T-helper 2 cell treated with Interferon-gamma antibody and Interleukin-4, amounts not matched to agents 5 μg/mL and 100 μg/mL, for 36 hours (primary cell): Measurements from ENCODE around the gene USP32.
A peak's percentile ranks its signal among the peaks of the same experiment; 100 is the strongest.

ENCODE experiments used
- DNase-seq: peaks from one replicate; pipeline ENCODE4 v3.0.0; 2021; ENCODE audit warnings: low spot score
- H3K27ac Mint-ChIP-seq: one replicate; pipeline ENCODE4 v1.8.0; 2021; ENCODE audit warnings: mild to moderate bottlenecking, mixed read lengths
- H3K27me3 Mint-ChIP-seq: one replicate; pipeline ENCODE4 v1.8.0; 2021; ENCODE audit warnings: low read depth, mixed read lengths
- H3K36me3 Mint-ChIP-seq: one replicate; pipeline ENCODE4 v1.8.0; 2021; ENCODE audit warnings: low read depth, mixed read lengths
- H3K4me1 Mint-ChIP-seq: one replicate; pipeline ENCODE4 v1.8.0; 2021; ENCODE audit warnings: low read depth, mixed read lengths
- H3K4me3 Mint-ChIP-seq: one replicate; pipeline ENCODE4 v1.8.0; 2022; ENCODE audit warnings: mild to moderate bottlenecking, moderate library complexity, mixed read lengths
- H3K9me3 Mint-ChIP-seq: one replicate; pipeline ENCODE4 v1.8.0; 2021; ENCODE audit warnings: mixed read lengths

The USP32 gene

DNA sequence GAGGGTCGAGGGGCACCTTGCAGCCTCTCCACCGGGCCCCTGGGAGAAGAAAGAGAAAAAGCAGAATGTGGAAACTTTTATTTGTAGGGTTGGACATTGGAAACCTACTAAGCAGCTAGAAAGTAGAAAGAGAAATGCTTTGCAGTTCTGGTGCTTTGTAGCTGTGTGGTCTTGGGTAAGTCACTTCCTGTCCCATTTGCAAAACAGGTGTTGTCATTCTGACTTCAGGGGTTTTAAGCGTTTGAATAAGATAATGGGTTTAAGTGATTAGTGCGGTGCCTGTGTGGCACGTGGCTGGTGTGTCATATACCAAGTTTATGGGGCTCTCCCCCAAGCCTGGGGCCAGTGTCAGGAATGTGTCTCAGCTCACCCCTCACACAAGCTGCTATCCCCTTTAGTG lies 240.6 kb downstream of the USP32 start:
- Mint-ChIP-seq H3K4me1 (peaks cover 12% of the 10 kb centered on the region), H3K9me3 (no peaks in the 10 kb centered on the region), H3K4me3 (peak overlapping the region; percentile 40), H3K36me3 (no peaks in the 10 kb centered on the region), H3K27me3 (peaks cover 64% of the 10 kb centered on the region), H3K27ac (no peak overlapping the region)
- no peak for DNase-seq

DNA sequence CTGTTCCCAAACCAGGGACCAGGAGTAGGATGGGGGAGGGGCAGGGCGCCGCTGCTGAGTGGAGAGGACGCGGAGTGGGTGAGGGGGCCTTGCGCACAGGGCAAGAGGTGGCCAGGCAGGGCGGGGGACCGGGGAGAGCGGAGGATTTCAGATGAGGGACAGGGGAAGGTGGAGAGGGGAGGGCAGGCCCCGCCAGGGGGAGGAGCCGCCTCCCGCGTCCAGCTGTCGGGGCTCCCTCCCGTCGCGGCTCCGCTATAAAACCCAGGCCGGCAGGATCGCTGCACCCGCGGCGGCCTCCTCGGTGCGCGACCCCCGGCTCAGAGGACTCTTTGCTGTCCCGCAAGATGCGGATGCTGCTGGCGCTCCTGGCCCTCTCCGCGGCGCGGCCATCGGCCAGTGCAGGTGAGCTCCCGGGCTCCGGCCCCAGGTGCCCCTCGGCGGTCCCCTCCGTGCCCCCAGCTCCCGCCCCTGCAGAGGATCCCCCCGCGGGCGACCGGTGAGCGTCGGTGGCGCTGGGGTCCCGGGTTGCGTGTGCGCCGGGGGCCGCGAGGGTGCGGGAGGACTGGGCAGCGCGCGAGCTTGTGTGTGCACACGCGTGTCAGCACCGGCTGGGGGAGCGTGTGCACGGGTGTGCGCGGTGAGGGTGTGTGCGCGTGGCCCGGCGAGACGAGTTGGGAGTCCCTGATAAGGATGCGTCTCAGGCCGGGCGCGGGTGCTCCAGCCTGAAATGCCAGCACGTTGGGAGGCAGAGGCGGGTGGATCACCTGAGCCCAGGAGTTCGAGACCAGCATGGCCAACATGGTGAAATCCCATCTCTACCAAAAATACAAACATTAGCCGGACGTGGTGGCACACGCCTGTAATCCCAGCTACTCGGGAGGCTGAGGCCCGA lies 242.0 kb downstream of the USP32 start, which contains the start of gene CA4:
Gene CA4 (plus strand): TSS at position 283 of the 892 bp plus-strand sequence. CDS start 62 bp downstream, at position 345.
- Mint-ChIP-seq H3K27ac (no peak within 1 kb of the TSS), H3K27me3 (peaks cover 72% of the 10 kb centered on the region), H3K9me3 (no peaks in the 10 kb centered on the region), H3K4me3 (peak within 1 kb of the TSS; percentile 43), H3K4me1 (peaks cover 12% of the 10 kb centered on the region), H3K36me3 (no peaks in the 10 kb centered on the region)
- no peak for DNase-seq

DNA sequence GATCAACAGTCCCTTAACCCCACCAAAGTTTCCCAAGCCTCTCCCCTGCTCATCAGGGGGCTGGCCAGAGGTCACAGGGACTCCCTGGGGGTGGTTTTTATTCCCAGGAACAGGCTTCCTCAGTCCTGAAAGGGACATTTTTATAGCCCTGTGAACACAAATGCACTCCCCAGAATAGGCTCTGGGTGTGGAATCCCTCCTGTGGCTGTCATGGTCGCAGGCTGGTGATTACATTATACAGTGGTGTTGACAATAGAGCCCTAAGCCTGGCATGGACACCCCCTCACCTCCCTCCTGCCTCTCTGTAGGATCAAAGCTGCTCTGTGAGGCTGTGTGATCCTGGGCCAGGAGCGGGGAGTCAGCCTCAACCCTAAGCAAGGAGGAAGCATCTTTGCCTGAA lies 243.6 kb downstream of the USP32 start:
- no peak for DNase-seq
- H3K4me3 Mint-ChIP-seq, result no peak overlapping the region
- H3K27ac Mint-ChIP-seq, result no peak overlapping the region
- no peaks in the 10 kb centered on the region for H3K36me3 Mint-ChIP-seq
- H3K9me3 Mint-ChIP-seq, result no peaks in the 10 kb centered on the region
- peaks cover 14% of the 10 kb centered on the region for H3K4me1 Mint-ChIP-seq
- H3K27me3 Mint-ChIP-seq, result peaks cover 86% of the 10 kb centered on the region

DNA sequence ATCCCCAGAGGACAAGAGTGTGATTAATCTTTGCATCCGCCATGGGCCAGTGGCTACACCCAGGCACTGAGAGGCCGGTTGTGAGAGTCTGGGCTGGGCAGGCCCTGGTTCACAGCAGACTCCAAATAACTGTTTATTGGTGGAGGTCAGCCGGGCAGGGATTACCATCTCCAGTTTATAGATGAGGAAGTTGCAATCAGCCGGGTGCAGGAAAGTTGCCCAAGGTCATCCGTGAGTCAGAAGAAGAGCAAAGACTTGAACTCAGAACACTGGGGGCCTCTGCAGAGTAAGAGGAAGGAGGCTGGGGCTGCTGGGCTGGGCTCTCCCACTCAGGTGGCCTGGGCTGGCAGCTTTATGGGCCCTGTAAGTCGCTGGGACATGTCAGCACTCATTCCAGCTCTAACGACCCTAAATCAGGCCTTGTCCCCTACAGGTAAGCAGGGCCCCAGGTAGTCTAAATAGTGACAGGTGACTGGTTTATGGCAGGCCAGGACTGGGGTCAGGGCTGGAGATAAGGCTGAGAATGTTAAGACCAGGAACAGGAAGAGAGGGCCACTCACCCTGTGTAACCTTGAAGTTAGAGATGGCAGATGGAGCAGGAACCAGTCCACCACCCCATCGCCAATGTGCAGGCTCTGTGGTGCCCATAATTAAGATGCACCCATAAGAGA lies 244.2 kb downstream of the USP32 start:
- no peak for DNase-seq
- H3K4me3 Mint-ChIP-seq, result no peak overlapping the region
- peaks cover 20% of the 10 kb centered on the region for H3K4me1 Mint-ChIP-seq

DNA sequence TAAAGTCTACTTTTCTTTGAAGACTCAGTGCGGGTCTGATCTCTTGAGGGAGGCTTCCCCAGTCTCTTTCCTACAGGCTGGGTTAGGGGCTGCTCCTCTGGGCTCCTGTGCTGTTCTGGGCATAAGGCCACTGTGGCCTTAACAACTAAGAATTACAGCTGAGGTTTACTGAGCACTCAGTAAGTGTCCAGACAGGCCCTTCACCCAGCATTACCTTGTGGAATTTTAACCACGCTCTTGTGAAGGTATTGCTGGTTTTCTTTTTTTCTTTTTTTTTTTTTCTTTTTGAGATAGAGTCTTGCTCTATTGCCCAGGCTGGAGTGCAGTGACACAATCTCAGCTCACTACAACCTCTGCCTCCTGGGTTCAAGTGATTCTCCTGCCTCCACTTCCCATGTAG lies 245.7 kb downstream of the USP32 start:
- Mint-ChIP-seq H3K27ac (no peak overlapping the region), H3K4me3 (no peak overlapping the region), H3K36me3 (no peaks in the 10 kb centered on the region), H3K27me3 (peaks cover 89% of the 10 kb centered on the region), H3K4me1 (peaks cover 19% of the 10 kb centered on the region), H3K9me3 (no peaks in the 10 kb centered on the region)
- DNase-seq, result no peak

More for the DNA sequence above, 244.2 kb downstream of the USP32 start:
- Mint-ChIP-seq H3K27ac (no peak overlapping the region), H3K36me3 (no peaks in the 10 kb centered on the region), H3K9me3 (no peaks in the 10 kb centered on the region), H3K27me3 (peaks cover 87% of the 10 kb centered on the region)

- Mint-ChIP-seq H3K36me3 (no peaks in the 10 kb centered on the region), H3K4me1 (peaks cover 17% of the 10 kb centered on the region), H3K9me3 (no peaks in the 10 kb centered on the region), H3K4me3 (no peak overlapping the region), H3K27me3 (peaks cover 91% of the 10 kb centered on the region), H3K27ac (no peak overlapping the region)
- DNase-seq, result no peak
These were observed 246.7 kb downstream of the USP32 start for GRCh38 chr17:60145006-60145935.

DNA sequence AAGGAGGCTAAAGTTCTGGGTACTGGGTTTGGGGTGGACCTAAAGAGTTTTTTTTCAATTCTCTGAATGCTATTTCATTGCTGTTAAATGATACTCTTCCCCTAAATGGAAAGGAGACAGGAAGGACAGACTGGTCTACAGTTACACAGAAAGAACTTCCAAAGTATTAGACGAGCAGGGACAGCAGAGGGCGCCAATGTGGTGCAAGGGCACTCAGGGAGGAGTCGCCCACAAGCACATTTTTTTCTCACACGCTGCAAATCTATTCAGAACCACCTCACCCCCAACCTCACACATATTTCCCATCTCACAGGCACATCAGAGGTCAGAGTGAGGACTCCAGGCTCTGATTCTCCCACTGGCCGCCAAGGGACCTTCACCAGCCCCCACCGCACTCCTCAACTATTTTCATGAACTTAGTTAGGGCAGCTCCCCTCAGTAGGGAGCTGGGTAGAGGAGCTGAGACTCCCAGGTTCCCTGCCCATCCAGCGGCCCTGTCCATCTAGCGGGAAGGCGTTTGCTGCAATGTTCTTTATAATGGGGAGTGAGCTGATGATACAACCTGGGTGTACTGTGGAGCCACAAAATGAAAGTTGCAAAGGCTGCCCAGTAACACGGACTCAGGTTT lies 248.9 kb downstream of the USP32 start:
- H3K27ac Mint-ChIP-seq, result no peak overlapping the region
- peak; percentile 68 for DNase-seq
- H3K36me3 Mint-ChIP-seq, result no peaks in the 10 kb centered on the region
- peaks cover 18% of the 10 kb centered on the region for H3K4me1 Mint-ChIP-seq
- H3K27me3 Mint-ChIP-seq, result peaks cover 96% of the 10 kb centered on the region
- H3K9me3 Mint-ChIP-seq, result no peaks in the 10 kb centered on the region
- H3K4me3 Mint-ChIP-seq, result no peak overlapping the region

DNA sequence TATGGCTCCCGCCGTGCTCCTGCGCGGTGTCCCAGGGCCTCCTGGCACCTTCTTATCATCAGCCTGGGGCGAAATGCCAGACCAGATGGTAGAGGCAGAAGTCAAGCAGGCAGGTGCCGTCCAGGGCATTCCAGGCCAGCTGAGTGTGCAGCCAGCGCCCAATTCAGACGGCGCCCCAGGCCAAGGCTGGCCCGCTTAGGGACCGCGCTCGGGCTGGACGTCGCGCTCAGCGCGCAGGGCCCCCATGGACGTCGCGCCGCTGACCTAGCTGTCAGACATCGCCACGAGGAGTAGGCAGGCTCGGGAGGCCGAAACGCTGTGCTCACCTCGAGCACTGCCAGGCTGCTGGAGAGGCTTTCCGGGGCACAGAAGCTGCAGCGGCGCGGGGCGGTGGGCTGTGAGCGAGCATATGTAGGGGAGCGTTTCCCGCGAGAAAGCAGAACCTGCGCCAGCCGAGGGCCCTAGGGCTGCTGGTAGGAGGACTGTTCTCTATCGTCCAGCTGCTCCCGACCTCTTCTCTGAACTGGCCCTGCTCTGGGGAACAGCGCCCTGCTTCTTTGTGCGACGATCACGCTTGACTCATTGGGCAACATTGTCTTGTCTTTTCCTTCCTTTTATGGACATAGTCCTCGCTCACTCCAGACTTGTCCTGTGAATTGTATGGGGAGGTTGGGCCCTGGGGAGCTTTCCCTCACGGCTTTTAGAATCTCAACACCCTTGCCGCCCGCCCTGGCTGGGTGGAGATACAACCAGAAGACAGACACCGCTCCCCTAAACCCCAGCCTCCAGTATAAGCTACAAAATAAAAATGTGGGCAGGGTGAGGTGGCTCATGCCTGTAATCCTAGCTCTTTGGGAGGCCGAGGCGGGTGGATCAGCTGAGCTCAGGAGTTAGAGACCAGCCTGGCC lies 250.6 kb downstream of the USP32 start:
- Mint-ChIP-seq H3K27me3 (peaks cover 90% of the 10 kb centered on the region), H3K36me3 (no peaks in the 10 kb centered on the region), H3K4me3 (no peak overlapping the region), H3K27ac (no peak overlapping the region), H3K9me3 (no peaks in the 10 kb centered on the region), H3K4me1 (peaks cover 18% of the 10 kb centered on the region)
- no peak for DNase-seq

DNA sequence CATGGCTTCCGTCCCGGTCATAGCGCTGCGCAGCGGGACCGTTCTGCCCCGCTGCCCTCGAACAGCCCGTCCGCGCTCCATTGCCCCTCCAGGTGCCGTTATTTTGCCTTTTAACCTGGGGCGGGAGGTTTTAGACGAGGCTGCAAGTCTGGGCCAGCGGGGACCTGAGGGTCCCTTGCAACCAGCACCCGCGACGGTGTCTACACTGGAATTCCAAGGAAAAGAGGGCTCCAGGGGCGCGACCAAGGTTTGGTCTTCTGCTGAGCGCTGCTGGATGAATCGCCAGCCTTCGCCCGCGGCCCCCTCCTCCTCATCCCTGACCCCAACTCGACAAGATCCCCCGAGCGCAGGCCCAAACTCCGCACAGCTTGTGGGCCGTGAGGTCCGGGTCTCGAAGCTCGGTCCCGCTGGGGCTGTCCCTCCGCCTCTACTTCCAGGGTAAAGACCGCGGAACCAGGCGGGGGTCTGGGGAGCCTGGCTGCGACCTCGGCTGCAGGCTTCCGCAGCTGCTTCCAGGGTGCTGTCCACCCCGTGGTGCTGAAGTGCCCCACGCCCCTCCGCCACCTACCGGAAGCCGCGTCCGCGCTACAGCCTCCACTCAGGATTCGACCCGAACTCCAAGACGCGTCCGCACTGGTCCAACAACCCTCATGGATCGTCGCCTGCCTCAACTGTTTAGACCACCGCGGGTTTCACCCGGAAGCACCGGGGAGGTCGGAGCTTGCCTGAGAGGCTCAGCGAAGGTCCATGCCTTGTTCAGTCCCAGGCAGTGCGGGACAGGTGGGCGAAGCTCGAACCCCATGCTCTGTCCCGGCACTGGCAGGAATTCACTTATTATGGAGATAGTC lies 252.3 kb downstream of the USP32 start:
- H3K27ac Mint-ChIP-seq, result no peak overlapping the region
- H3K9me3 Mint-ChIP-seq, result no peaks in the 10 kb centered on the region
- H3K27me3 Mint-ChIP-seq, result peaks cover 81% of the 10 kb centered on the region
- peaks cover 30% of the 10 kb centered on the region for H3K4me1 Mint-ChIP-seq
- H3K4me3 Mint-ChIP-seq, result no peak overlapping the region
- peak; percentile 67 for DNase-seq
- no peaks in the 10 kb centered on the region for H3K36me3 Mint-ChIP-seq

- H3K27ac Mint-ChIP-seq, result no peak overlapping the region
- H3K9me3 Mint-ChIP-seq, result no peaks in the 10 kb centered on the region
- peaks cover 37% of the 10 kb centered on the region for H3K4me1 Mint-ChIP-seq
- no peaks in the 10 kb centered on the region for H3K36me3 Mint-ChIP-seq
- no peak overlapping the region for H3K4me3 Mint-ChIP-seq
- no peak for DNase-seq
- peaks cover 74% of the 10 kb centered on the region for H3K27me3 Mint-ChIP-seq
These were observed 253.0 kb downstream of the USP32 start for GRCh38 chr17:60138769-60139437.

DNA sequence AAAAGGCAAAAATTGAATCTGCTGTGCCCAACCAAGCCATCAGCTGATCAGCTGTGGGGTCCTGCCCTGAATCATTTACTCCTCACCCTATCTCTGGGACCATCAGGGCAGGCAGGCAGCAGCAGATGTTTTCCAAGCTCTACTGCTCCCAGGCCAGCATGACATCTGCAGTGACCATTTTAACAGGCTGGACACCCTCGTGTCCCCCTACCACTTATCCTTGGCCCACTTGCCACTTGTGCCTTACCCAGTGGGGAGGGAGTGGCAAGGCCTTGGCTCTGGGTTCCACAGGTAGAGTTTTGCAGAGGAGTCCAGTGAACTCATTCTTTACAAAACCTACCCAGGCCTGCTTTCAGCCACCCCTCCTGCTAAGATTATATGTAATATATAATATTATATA lies 254.2 kb downstream of the USP32 start:
- peaks cover 30% of the 10 kb centered on the region for H3K4me1 Mint-ChIP-seq
- peaks cover 62% of the 10 kb centered on the region for H3K27me3 Mint-ChIP-seq
- no peaks in the 10 kb centered on the region for H3K9me3 Mint-ChIP-seq
- H3K27ac Mint-ChIP-seq, result no peak overlapping the region
- no peak for DNase-seq
- no peaks in the 10 kb centered on the region for H3K36me3 Mint-ChIP-seq
- no peak overlapping the region for H3K4me3 Mint-ChIP-seq
